Muscle layer of duodenum (tissue), 2 donors: Measurements from ENCODE around the gene NAGA.

Experiments used
- H3K27ac ChIP-seq: one replicate; pipeline ENCODE4 v1.7.0; 2013; ENCODE audit warnings: mild to moderate bottlenecking, low read length
- H3K27me3 ChIP-seq: one replicate; pipeline ENCODE4 v1.7.0; 2013; ENCODE audit warnings: low read depth, mild to moderate bottlenecking, control low read depth, low read length
- H3K36me3 ChIP-seq, 2 donors: one replicate each; pipeline ENCODE4 v1.7.0; 2013; ENCODE audit warnings: low read length in 2 of 2, control low read depth in 1 of 2, mild to moderate bottlenecking in 1 of 2; ENCODE audit not compliant: insufficient read depth in 2 of 2, control insufficient read depth in 1 of 2
- H3K4me1 ChIP-seq, 2 donors: one replicate each; pipeline ENCODE4 v1.7.0; 2013; ENCODE audit warnings: low read length in 2 of 2, mild to moderate bottlenecking in 2 of 2, control low read depth in 1 of 2, moderate library complexity in 1 of 2; ENCODE audit not compliant: insufficient read depth in 2 of 2, control insufficient read depth in 1 of 2
- H3K4me3 ChIP-seq, 2 donors: one replicate each; pipeline ENCODE4 v1.7.0; 2013; ENCODE audit warnings: low read length in 2 of 2, low read depth in 1 of 2, mild to moderate bottlenecking in 1 of 2
- H3K9me3 ChIP-seq, 2 donors: one replicate each; pipeline ENCODE4 v1.7.0; 2013; ENCODE audit warnings: low read length in 2 of 2, control low read depth in 1 of 2, mild to moderate bottlenecking in 1 of 2; ENCODE audit not compliant: control insufficient read depth in 1 of 2
- donor health status: healthy.

NAGA gene

DNA sequence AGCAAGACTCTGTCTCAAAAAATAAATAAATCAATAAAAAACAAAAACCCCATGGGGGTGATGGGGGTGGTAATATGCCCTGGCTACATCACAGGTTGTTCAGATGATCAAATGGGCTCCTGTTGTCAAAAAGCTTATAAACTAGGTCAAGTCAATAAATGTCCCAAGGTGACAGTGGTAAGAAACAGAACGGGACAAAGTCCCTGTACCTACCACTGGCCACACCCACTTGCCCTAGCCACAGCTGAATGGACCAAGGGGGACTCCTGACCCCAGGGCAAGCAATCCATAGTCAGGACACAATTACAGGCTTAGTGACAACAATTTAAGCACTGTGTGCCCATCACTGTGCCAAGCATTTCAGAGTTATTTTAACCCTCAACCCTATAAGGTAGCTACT lies 6.0 kb downstream of the NAGA start:
- no peak overlapping the region for H3K4me3 ChIP-seq
- no peaks in the 10 kb centered on the region for H3K27me3 ChIP-seq
- no peaks in the 10 kb centered on the region for H3K9me3 ChIP-seq
- peaks cover 47 to 74% of the 10 kb centered on the region in 2 donors for H3K36me3 ChIP-seq
- H3K27ac ChIP-seq = no peak overlapping the region
- H3K4me1 ChIP-seq = peaks cover under 1 to 1% of the 10 kb centered on the region in 2 donors

DNA sequence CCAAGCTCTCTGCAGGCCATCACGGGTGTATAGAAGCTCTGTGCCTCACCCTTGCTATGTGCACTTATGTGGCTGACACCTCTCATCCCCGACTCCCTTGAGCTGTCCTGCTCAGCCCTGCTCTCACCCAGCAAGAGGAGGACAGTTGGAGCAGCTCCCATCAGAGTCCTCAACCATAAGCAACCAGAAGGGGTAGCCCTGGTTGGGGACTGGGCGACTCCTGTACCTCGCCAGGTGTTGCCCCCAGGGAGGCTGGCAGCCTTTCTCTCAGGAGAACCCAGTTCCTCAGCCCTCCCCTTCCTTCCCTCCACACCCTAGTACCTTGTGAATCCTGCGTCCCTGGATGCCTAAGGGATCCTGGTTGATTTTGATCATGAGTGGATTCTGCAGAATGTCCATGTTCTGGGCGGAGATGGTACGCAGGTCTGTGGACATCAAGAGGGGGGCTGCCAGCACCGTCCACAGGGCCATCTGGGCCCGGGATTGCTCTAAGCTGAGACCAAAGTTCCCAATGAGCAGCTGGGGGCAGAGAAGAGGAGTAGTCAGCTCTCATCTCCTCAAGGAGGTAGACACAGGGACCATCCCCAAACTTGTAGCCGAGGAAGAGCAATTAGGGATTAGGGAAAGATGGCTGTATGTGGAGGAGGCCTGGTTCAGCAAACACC lies 8.0 kb downstream of the NAGA start:
- no peaks in the 10 kb centered on the region for H3K9me3 ChIP-seq
- H3K27me3 ChIP-seq = no peaks in the 10 kb centered on the region
- H3K4me3 ChIP-seq = no peak overlapping the region
- H3K36me3 ChIP-seq = peaks cover 57 to 80% of the 10 kb centered on the region in 2 donors
- no peak overlapping the region for H3K27ac ChIP-seq
- H3K4me1 ChIP-seq = no peaks in the 10 kb centered on the region

DNA sequence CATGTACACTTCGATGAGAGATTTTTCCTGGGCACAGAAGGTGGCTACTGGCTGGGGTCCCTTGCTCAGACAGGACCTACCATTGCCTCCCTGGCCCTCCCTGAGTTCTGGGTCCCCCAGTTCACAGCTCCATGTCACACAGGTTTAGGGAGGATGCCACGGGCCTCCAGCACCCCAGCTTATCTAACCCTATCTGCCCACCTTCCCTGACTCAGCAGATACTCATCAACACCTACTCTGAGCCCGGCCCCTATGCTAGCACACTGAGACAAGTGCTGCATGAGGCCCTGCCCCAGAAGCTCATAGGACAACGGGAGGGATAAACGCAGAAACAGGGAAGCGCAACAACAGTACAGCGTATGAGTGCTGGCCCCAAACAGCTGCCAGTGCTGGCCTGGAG lies 9.6 kb downstream of the NAGA start:
- Histone ChIP-seq H3K9me3 (peaks cover 4 to 8% of the 10 kb centered on the region in 2 donors), H3K27ac (no peak overlapping the region), H3K27me3 (no peaks in the 10 kb centered on the region), H3K4me3 (no peak overlapping the region), H3K4me1 (no peaks in the 10 kb centered on the region), H3K36me3 (peaks cover 47 to 70% of the 10 kb centered on the region in 2 donors)

DNA sequence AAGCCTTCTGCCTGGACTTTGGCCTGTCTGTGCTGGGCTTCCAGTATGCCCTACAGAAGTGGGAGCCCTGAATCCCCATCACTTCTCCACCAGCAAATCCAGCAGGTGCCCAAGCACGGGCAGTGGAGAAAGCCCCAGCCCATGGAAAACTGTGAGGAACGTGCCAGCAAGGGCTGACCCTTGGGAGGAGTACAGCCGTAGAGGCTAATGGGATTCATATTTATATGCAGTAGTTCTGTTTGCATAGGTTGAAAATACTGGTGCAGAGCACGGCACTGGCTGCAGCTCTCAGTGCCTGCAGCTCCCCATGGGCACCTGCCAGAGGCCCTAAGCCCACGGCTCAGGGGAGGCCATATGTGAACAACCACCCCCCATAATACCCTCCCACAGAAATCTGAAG lies 10.1 kb downstream of the NAGA start:
- H3K36me3 ChIP-seq = peaks cover 44 to 66% of the 10 kb centered on the region in 2 donors

DNA sequence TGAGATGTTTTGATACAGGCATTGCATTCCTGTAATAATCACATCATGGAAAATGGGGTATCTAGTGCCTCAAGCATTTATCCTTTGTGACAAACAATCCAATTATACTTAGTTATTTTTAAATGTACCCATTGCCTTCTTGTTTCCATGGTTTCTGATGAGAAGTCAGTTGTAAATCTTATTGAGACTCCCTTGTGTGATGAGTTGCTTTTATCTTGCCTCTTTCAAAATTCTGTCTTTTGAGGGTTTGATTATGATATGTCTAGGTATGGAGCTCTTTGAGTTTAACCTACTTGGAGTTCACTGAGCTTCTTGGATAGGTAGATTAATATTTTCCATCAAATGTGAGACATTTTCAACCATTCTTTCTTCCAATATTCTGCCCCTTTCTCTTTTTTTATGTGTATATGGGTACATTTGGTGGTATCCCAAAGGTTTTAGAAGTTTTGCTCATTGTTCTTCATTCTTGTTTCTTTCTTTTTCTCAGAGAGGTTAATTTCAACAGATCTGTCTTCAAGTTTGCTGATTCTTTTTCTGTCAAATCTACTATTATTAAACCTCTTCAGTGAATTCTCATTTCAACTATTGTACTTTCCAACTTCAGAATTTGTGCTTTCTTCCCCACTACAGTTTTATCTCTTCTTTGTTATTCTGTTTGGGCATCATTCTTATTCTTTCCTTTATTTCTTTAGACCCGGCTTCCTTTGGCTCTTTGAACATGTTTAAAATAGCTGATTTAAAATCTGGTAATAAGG lies 13.7 kb downstream of the NAGA start:
- H3K36me3 ChIP-seq = peaks cover 29 to 43% of the 10 kb centered on the region in 2 donors
- no peaks in the 10 kb centered on the region for H3K4me1 ChIP-seq
- H3K4me3 ChIP-seq = no peak overlapping the region
- H3K27ac ChIP-seq = no peak overlapping the region
- H3K27me3 ChIP-seq = no peaks in the 10 kb centered on the region
- peaks cover 4 to 8% of the 10 kb centered on the region in 2 donors for H3K9me3 ChIP-seq

More for the DNA sequence above, 10.1 kb downstream of the NAGA start:
- H3K4me3 ChIP-seq = no peak overlapping the region
- H3K27ac ChIP-seq = no peak overlapping the region
- no peaks in the 10 kb centered on the region for H3K27me3 ChIP-seq
- H3K4me1 ChIP-seq = no peaks in the 10 kb centered on the region
- H3K9me3 ChIP-seq = peaks cover 4 to 8% of the 10 kb centered on the region in 2 donors

DNA sequence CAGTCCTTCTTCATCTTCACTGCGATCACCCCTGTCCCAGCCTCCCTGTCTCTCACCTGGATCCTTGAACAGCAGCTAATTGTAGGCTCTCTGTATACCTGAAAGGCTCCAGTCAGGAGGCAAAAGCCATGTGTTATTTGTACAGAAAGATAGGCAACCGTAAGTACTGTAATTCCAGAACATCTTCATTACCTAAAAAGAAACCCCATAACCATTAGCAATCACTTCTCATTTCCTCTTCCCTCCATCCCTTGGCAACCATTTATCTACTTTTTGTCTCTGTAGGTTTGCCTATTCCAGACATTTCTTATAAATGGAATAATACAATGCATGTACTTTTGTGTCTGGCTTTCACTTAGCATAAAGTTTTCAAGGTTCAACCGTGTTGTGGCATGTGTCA lies 17.8 kb downstream of the NAGA start:
- no peak overlapping the region for H3K4me3 ChIP-seq
- H3K27ac ChIP-seq = no peak overlapping the region
- H3K36me3 ChIP-seq = peaks cover 0 to 6% of the 10 kb centered on the region in 2 donors
- no peaks in the 10 kb centered on the region for H3K4me1 ChIP-seq
- H3K27me3 ChIP-seq = no peaks in the 10 kb centered on the region
- H3K9me3 ChIP-seq = peaks cover 4 to 8% of the 10 kb centered on the region in 2 donors

DNA sequence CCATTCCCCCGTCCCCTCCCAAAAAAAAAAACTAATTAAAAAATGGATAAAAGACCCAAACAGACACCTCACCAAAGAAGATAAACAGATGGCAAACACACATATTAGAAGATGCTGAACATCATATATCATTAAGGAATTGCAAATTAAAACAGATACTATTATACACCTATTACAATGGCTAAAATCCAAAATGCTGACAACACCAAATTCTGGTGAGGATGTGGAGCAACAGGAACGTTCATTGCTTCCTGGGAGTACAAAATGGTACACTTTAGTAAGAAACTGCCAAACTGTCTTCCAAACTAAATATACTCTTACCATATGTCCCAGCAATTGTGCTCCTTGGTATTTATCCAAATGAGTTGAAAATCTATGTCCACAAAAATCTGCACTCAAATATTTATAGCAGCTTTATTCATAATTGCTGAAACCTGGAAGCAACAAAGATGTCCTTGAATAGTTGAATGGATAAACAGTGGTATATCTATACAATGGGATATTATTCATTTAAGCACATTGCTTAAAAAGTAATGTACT lies 19.9 kb downstream of the NAGA start:
- Histone ChIP-seq H3K27ac (no peak overlapping the region), H3K36me3 (no peaks in the 10 kb centered on the region)

DNA sequence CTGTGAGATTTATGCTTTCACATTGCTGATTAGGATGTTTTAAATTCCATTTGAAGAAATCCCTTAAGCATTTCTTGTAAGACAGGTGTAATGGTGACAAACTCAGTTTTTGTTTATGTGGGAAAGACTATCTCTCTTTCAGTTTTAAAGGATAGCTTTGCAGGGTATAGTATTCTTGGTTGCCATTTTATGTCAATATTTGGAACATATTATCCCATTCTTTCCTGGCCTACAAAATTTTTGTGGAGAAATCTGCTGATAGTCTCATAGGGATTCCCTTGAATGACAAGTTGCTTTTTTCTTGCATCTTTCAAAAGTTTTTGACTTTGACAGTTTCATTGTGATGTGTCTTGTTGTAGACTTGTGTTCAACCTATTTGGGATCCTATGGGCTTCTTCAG lies 28.8 kb downstream of the NAGA start:
- Histone ChIP-seq H3K27ac (no peak overlapping the region), H3K36me3 (no peaks in the 10 kb centered on the region), H3K4me1 (no peaks in the 10 kb centered on the region), H3K27me3 (no peaks in the 10 kb centered on the region), H3K9me3 (peaks cover 0 to 5% of the 10 kb centered on the region in 2 donors), H3K4me3 (no peak overlapping the region)

More for the DNA sequence above, 19.9 kb downstream of the NAGA start:
- no peaks in the 10 kb centered on the region for H3K4me1 ChIP-seq
- no peaks in the 10 kb centered on the region for H3K27me3 ChIP-seq
- no peak overlapping the region for H3K4me3 ChIP-seq
- H3K9me3 ChIP-seq = no peaks in the 10 kb centered on the region

DNA sequence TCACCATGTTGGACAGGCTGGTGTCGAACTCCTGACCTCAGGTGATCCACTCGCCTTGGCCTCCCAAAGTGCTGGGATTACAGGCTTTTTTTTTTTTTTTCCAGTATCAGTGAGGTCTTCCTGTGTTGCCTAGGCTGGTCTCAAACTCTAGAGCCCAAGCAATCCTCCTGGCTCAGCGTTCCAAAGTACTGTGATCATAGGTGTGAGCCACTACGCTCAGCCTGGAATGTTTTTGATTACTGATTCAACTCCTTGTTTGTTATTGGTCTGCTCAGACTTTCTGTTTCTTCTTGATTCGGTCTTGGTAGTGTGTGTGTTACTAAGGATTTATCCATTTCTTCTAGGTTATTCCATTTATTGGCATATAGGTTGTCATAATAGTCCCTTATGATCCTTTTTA lies 31.3 kb downstream of the NAGA start:
- no peak overlapping the region for H3K4me3 ChIP-seq
- H3K36me3 ChIP-seq = no peaks in the 10 kb centered on the region
- H3K27ac ChIP-seq = no peak overlapping the region
- H3K27me3 ChIP-seq = no peaks in the 10 kb centered on the region
- H3K4me1 ChIP-seq = no peaks in the 10 kb centered on the region
- H3K9me3 ChIP-seq = peaks cover 0 to 5% of the 10 kb centered on the region in 2 donors

DNA sequence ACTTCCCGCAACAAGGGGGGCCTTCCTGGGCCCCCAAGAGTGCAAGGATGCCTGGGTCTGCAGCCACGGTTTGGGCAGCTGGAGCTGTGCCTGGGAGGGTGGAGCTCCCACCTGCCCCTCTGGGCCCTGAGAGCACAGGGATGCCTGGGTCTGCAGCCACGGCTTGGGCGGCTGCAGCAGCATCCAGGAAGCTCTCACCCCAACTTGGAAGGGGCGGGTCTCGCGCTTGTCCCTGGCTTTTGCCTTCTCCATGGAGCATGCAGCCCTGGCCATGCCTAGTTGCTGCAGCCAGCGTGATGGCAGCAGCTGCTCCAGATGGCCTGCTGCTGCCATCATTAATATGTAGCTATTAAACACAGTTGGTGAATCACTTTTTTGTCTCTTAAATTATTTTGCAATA lies 35.4 kb downstream of the NAGA start:
- H3K4me1 ChIP-seq = no peaks in the 10 kb centered on the region
- H3K27ac ChIP-seq = no peak overlapping the region
- no peak overlapping the region for H3K4me3 ChIP-seq
- H3K9me3 ChIP-seq = peaks cover 0 to 5% of the 10 kb centered on the region in 2 donors
- no peaks in the 10 kb centered on the region for H3K36me3 ChIP-seq
- no peaks in the 10 kb centered on the region for H3K27me3 ChIP-seq

DNA sequence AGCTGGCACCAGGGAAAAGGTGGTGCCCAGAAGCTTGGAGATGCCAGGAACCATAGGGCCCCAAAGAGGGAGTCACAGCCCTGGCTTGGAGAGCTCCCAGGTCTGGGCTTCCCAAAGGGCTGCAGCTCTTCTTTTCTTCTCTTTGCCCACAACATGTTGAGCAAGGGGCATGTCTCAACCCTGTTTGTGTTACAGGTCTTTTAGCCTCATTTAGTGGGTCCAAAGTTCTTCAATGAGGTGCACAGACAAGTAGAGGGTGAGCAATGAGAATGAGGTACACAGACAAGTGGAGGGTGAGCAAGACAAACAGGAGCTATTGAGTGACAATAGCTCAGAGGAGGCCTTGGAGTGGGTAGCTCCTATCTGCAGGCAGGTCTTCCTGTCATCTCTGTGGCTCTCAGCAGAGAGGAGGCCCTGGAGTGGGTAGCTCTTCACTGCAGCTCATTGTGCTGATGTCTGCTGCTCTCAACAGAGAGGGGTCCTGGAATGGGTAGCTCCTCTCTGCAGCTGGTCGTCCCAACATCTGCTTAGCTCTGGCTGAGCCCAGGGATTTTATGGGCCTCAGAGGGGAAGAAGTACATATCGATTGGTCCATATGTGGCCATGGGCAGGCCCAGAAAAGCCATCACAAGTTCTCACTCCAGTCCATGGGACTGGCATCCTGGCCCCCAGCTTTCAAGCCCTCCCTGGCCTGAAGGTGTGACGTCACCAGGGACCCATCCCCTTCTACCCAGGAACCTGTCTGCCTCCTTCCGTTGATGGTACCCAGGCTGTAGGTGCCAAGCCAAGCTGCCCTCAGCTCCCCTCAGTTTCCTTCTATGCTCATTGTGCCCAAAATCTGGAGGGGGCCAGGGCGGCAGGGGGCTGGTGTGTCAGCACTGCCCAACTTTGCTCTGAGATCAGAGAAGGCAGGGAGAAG lies 37.1 kb downstream of the NAGA start:
- H3K36me3 ChIP-seq = no peaks in the 10 kb centered on the region
- H3K27me3 ChIP-seq = no peaks in the 10 kb centered on the region
- H3K9me3 ChIP-seq = peaks cover 0 to 5% of the 10 kb centered on the region in 2 donors
- no peak overlapping the region for H3K4me3 ChIP-seq
- no peak overlapping the region for H3K27ac ChIP-seq
- no peaks in the 10 kb centered on the region for H3K4me1 ChIP-seq
